ENCODE measurements around the gene POLD3. TPM values are rescaled to one million over a fixed set of nuclear protein-coding genes. Genes with fewer than 3 reads are reported as not detected.

The POLD3 gene
- total and polyA plus RNA-seq, 8 donors: 4.7 to 85.7 (median 15.4) TPM

- Histone ChIP-seq H3K4me3 (no peak overlapping the region), H3K9me3 (no peaks in the 10 kb centered on the region), H3K27ac (no peak overlapping the region), H3K4me1 (peaks cover 0 to 15% (median 6%) of the 10 kb centered on the region in 4 donors), H3K36me3 (peaks cover 0 to 44% (median 22%) of the 10 kb centered on the region in 4 donors), H3K27me3 (no peaks in the 10 kb centered on the region)
- TF ChIP-seq CTCF (IDR thresholded peaks at IDR 0.05) (no peak), POLR2AphosphoS5 (IDR thresholded peaks at IDR 0.05) (no peak), EP300 (IDR thresholded peaks at IDR 0.05) (no peak), POLR2A (IDR thresholded peaks at IDR 0.05) (no peak)
- 83 to 91% (median 88%) methylated on average over 3 of the region's 3 CpGs for WGBS, 5 donors
- intact Hi-C loops (cut with DNase I; ENCODE audit: low total_unique reads): no loop called here
- DNase-seq: no peak
Measured at GRCh38 chr11:74627381-74627780, 35.0 kb downstream of the POLD3 start.

GRCh38 chr11:74630043-74630442, 37.7 kb downstream of the POLD3 start:
- Histone ChIP-seq H3K27me3 (no peaks in the 10 kb centered on the region), H3K4me1 (peaks cover 0 to 28% (median 12%) of the 10 kb centered on the region in 4 donors), H3K4me3 (no peak overlapping the region), H3K9me3 (no peaks in the 10 kb centered on the region), H3K27ac (no peak overlapping the region), H3K36me3 (peaks cover 0 to 48% (median 25%) of the 10 kb centered on the region in 4 donors)
- no peak for TF ChIP-seq POLR2AphosphoS5 (IDR thresholded peaks at IDR 0.05)
- no peak for TF ChIP-seq EP300 (IDR thresholded peaks at IDR 0.05)
- TF ChIP-seq POLR2A (IDR thresholded peaks at IDR 0.05): no peak
- TF ChIP-seq CTCF (IDR thresholded peaks at IDR 0.05): no peak
- intact Hi-C loops (cut with DNase I; ENCODE audit: low total_unique reads): no loop called here
- no peak for DNase-seq
- WGBS, 5 donors: 42 to 97% (median 90%) methylated on average over 2 of the region's 2 CpGs

GRCh38 chr11:74633406-74634393, 41.3 kb downstream of the POLD3 start:
- TF ChIP-seq CTCF (IDR thresholded peaks at IDR 0.05) (no peak), POLR2AphosphoS5 (IDR thresholded peaks at IDR 0.05) (no peak), EP300 (IDR thresholded peaks at IDR 0.05) (no peak), POLR2A (IDR thresholded peaks at IDR 0.05) (no peak)
- peaks cover 0 to 48% (median 10%) of the 10 kb centered on the region in 4 donors for H3K4me1 ChIP-seq
- H3K9me3 ChIP-seq: no peaks in the 10 kb centered on the region
- WGBS, 5 donors: 70 to 86% (median 84%) methylated on average over 5 of the region's 5 CpGs
- no peak for DNase-seq
- peak overlapping the region in 3 of 5 donors; percentile 2 to 68 (median 61) for H3K27ac ChIP-seq
- intact Hi-C loops (cut with DNase I; ENCODE audit: low total_unique reads): no loop called here
- no peak overlapping the region for H3K4me3 ChIP-seq
- no peaks in the 10 kb centered on the region for H3K27me3 ChIP-seq
- H3K36me3 ChIP-seq: peaks cover 0 to 58% (median 32%) of the 10 kb centered on the region in 4 donors

GRCh38 chr11:74634537-74634936, 42.2 kb downstream of the POLD3 start:
- 35 to 42% (median 39%) methylated on average over 4 of the region's 4 CpGs for WGBS, 5 donors
- Histone ChIP-seq H3K36me3 (peaks cover 0 to 62% (median 32%) of the 10 kb centered on the region in 4 donors), H3K27me3 (no peaks in the 10 kb centered on the region), H3K9me3 (no peaks in the 10 kb centered on the region), H3K27ac (peak overlapping the region in 3 of 5 donors; percentile 2 to 68 (median 61)), H3K4me1 (peaks cover 0 to 48% (median 14%) of the 10 kb centered on the region in 4 donors), H3K4me3 (no peak overlapping the region)
- peak in 1 of 2 donors; percentile 51 for DNase-seq
- TF ChIP-seq CTCF (IDR thresholded peaks at IDR 0.05) (peak in 3 of 7 experiments; percentile 14 to 51 (median 36)), EP300 (IDR thresholded peaks at IDR 0.05) (no peak)
- intact Hi-C loops (cut with DNase I; ENCODE audit: low total_unique reads): no loop called here

Data from stomach (tissue), 9 donors.